ENCODE results near the gene UBE2G1. TPM values are rescaled to one million over a fixed set of nuclear protein-coding genes. Genes with fewer than 3 reads are reported as not detected.

Gene UBE2G1
- total and polyA plus RNA-seq, 2 of the 13 experiments (the other 11 are each of a cell fraction or from before 2014, with no cell fraction given), result 27.9 to 42.6 TPM

- TF ChIP-seq ARID3A (IDR thresholded peaks at IDR 0.05; ENCODE audit: low read depth, low read length) (no peak), ZZZ3 (CRISPR knock-in tag; IDR thresholded peaks at IDR 0.05; ENCODE audit: borderline replicate concordance) (0 out of 2 replicates have a peak, but pooled peaks have one; percentile 44), ZNF282 (IDR thresholded peaks at IDR 0.05; ENCODE audit: partially characterized antibody) (no peak), ISL2 (CRISPR knock-in tag; IDR thresholded peaks at IDR 0.05) (no peak), ZNF225 (CRISPR knock-in tag; IDR thresholded peaks at IDR 0.05) (no peak), THAP7 (CRISPR knock-in tag; IDR thresholded peaks at IDR 0.05) (no peak), NFKBIZ (CRISPR knock-in tag; IDR thresholded peaks at IDR 0.05) (no peak), ZNF230 (CRISPR knock-in tag; IDR thresholded peaks at IDR 0.05) (0 out of 2 replicates have a peak, but pooled peaks have one; percentile 15), ARNT2 (CRISPR knock-in tag; IDR thresholded peaks at IDR 0.05; ENCODE audit: low read depth) (no peak), ZKSCAN8 (CRISPR knock-in tag; IDR thresholded peaks at IDR 0.05; ENCODE audit: borderline replicate concordance) (no peak), ZNF569 (CRISPR knock-in tag; IDR thresholded peaks at IDR 0.05; ENCODE audit: borderline replicate concordance) (no peak), MAFF (IDR thresholded peaks at IDR 0.05; ENCODE audit: low read depth, low read length) (no peak), ZNF788 (CRISPR knock-in tag; IDR thresholded peaks at IDR 0.05; ENCODE audit: borderline replicate concordance) (no peak), PAX8 (CRISPR knock-in tag; IDR thresholded peaks at IDR 0.05; ENCODE audit: borderline replicate concordance) (peak; percentile 83; the same call in 1 of the 2 replicates), ZNF331 (CRISPR knock-in tag; IDR thresholded peaks at IDR 0.05) (no peak), MEIS1 (CRISPR knock-in tag; IDR thresholded peaks at IDR 0.05; ENCODE audit: borderline replicate concordance) (0 out of 2 replicates have a peak, but pooled peaks have one; percentile 45), SUZ12 (IDR thresholded peaks at IDR 0.05; ENCODE audit: low read depth, low read length) (no peak), ATF7 (IDR thresholded peaks at IDR 0.05) (no peak), ATF7 (CRISPR knock-in tag; IDR thresholded peaks at IDR 0.05) (peak; percentile 59; the same call in 1 of the 2 replicates), SIN3B (IDR thresholded peaks at IDR 0.05; ENCODE audit: low read length) (no peak), ZNF816 (CRISPR knock-in tag; IDR thresholded peaks at IDR 0.05; ENCODE audit: borderline replicate concordance) (no peak)
- TF ChIP-seq, protein P1, sequence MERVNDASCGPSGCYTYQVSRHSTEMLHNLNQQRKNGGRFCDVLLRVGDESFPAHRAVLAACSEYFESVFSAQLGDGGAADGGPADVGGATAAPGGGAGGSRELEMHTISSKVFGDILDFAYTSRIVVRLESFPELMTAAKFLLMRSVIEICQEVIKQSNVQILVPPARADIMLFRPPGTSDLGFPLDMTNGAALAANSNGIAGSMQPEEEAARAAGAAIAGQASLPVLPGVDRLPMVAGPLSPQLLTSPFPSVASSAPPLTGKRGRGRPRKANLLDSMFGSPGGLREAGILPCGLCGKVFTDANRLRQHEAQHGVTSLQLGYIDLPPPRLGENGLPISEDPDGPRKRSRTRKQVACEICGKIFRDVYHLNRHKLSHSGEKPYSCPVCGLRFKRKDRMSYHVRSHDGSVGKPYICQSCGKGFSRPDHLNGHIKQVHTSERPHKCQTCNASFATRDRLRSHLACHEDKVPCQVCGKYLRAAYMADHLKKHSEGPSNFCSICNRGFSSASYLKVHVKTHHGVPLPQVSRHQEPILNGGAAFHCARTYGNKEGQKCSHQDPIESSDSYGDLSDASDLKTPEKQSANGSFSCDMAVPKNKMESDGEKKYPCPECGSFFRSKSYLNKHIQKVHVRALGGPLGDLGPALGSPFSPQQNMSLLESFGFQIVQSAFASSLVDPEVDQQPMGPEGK (CRISPR knock-in tag; IDR thresholded peaks at IDR 0.05), result peak; percentile 70
- TF ChIP-seq, protein P2, sequence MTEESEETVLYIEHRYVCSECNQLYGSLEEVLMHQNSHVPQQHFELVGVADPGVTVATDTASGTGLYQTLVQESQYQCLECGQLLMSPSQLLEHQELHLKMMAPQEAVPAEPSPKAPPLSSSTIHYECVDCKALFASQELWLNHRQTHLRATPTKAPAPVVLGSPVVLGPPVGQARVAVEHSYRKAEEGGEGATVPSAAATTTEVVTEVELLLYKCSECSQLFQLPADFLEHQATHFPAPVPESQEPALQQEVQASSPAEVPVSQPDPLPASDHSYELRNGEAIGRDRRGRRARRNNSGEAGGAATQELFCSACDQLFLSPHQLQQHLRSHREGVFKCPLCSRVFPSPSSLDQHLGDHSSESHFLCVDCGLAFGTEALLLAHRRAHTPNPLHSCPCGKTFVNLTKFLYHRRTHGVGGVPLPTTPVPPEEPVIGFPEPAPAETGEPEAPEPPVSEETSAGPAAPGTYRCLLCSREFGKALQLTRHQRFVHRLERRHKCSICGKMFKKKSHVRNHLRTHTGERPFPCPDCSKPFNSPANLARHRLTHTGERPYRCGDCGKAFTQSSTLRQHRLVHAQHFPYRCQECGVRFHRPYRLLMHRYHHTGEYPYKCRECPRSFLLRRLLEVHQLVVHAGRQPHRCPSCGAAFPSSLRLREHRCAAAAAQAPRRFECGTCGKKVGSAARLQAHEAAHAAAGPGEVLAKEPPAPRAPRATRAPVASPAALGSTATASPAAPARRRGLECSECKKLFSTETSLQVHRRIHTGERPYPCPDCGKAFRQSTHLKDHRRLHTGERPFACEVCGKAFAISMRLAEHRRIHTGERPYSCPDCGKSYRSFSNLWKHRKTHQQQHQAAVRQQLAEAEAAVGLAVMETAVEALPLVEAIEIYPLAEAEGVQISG (CRISPR knock-in tag; IDR thresholded peaks at IDR 0.05), result peak; percentile 3; the same call in 1 of the 2 replicates
These were observed 698 bp downstream of the UBE2G1 start (continued) for GRCh38 chr17:4365628-4366326.

All from HepG2 (cell line).